ENCODE results near the gene GRHPR.
A peak's percentile ranks its signal among the peaks of the same experiment; 100 is the strongest.

- TF ChIP-seq CTCF (IDR thresholded peaks at IDR 0.05; ENCODE audit: poor library complexity, severe bottlenecking) (no peak), EP300 (conservative IDR thresholded peaks at IDR 0.05; ENCODE audit: poor library complexity, severe bottlenecking) (peak; percentile 29), REST (IDR thresholded peaks at IDR 0.05; ENCODE audit: borderline replicate concordance) (peak; percentile 57), POLR2AphosphoS5 (IDR thresholded peaks at IDR 0.05) (no peak), TAF1 (IDR thresholded peaks at IDR 0.05; ENCODE audit: low read depth) (peak; percentile 69)
These were observed 42.1 kb downstream of the GRHPR start for GRCh38 chr9:37464426-37465248.
